Left lung (tissue), 10 donors: ENCODE data around the gene PKN1. TPM values are rescaled to one million over a fixed set of nuclear protein-coding genes. Genes with fewer than 3 reads are reported as not detected.

Experiments
- ATAC-seq: fragments of 200-7000 bp; cut with Tn5 transposase; one replicate; pipeline ENCODE4 v1.9.1; 2020; ENCODE audit warnings: moderate library complexity
- DNase-seq, 4 donors: peaks; one replicate each; pipeline ENCODE4 v3.0.0-alpha.2; 2013 to 2020
- H3K27ac ChIP-seq, 2 donors: fragments of 200-600 bp; sonication (generic) in 1 of 2; one replicate each; pipeline versions ENCODE4 v1.5.0 to v1.8.0; 2020 to 2021
- H3K27me3 ChIP-seq, 2 donors: fragments of 200-600 bp; sonication (generic) in 1 of 2; one replicate each; pipeline versions ENCODE4 v1.5.0 to v1.8.0; 2020 to 2021
- H3K36me3 ChIP-seq, 2 donors: fragments of 200-600 bp; sonication (generic) in 1 of 2; one replicate each; pipeline versions ENCODE4 v1.5.0 to v1.8.0; 2020 to 2021
- H3K4me1 ChIP-seq, 2 donors: fragments of 200-600 bp; one replicate each; pipeline ENCODE4 v1.8.0; 2021
- H3K4me3 ChIP-seq, 2 donors: fragments of 200-600 bp; sonication (generic) in 1 of 2; one replicate each; pipeline versions ENCODE4 v1.5.0 to v1.8.0; 2020 to 2021; ENCODE audit warnings: mild to moderate bottlenecking in 1 of 2
- H3K9me3 ChIP-seq, 2 donors: fragments of 200-600 bp; sonication (generic) in 1 of 2; one replicate each; pipeline versions ENCODE4 v1.5.0 to v1.8.0; 2020 to 2021
- CTCF ChIP-seq, 2 donors: fragments of 200-600 bp; sonication (generic) in 1 of 2; IDR thresholded peaks; one replicate each; pipeline versions ENCODE4 v1.5.0 to v1.8.0; 2021; ENCODE audit warnings: antibody characterized with exemption in 2 of 2
- intact Hi-C, 2 donors: fragments of 100-400 bp; cut with DNase I; formaldehyde crosslinking; loops; one replicate each; pipeline versions ENCODE4 v1.11.2 to v1.14.2; 2022
- polyA plus RNA-seq, 6 donors: library from polyadenylated mRNA; unstranded; fragments of 120-200 nt; gene quantifications; one replicate each; pipeline ENCODE4 v1.2.1, GENCODE V29; 2013; ENCODE audit not compliant: insufficient read length in 6 of 6
- total RNA-seq, 2 donors: library from RNA; stranded (reverse); fragmentation: NEBNext Ultra II Directional; extraction: Animal tissue kit (Norgen Biotek cat#: 25700); gene quantifications; one replicate each; pipeline ENCODE4 v1.2.1, GENCODE V29; 2021
- donor health status: DM: no; HTN: yes; CAD: no.
- donor health status: DM: no; HTN: no; CAD: no.

PKN1 gene
- total and polyA plus RNA-seq, 8 donors = 91.9 to 190 (median 101) TPM

GRCh38 chr19:14390548-14390947 lies 42.6 kb upstream of the PKN1 start:
- H3K4me1 ChIP-seq = peaks cover 0 to 40% of the 10 kb centered on the region in 2 donors
- H3K27me3 ChIP-seq = no peaks in the 10 kb centered on the region
- H3K9me3 ChIP-seq = no peaks in the 10 kb centered on the region
- peak overlapping the region in 1 of 2 donors; percentile 33 for H3K27ac ChIP-seq
- intact Hi-C loops = no loop called here
- H3K4me3 ChIP-seq = no peak overlapping the region
- DNase-seq (no peak), ATAC-seq (no peak)
- peaks cover 0 to 83% of the 10 kb centered on the region in 2 donors for H3K36me3 ChIP-seq
- no peak for TF ChIP-seq CTCF (IDR thresholded peaks at IDR 0.05)

GRCh38 chr19:14391156-14391821 lies 41.8 kb upstream of the PKN1 start:
- peaks cover 0 to 91% of the 10 kb centered on the region in 2 donors for H3K36me3 ChIP-seq
- intact Hi-C loops = no loop called here
- H3K4me1 ChIP-seq = peaks cover 0 to 33% of the 10 kb centered on the region in 2 donors
- no peak overlapping the region for H3K4me3 ChIP-seq
- ATAC-seq (no peak), DNase-seq (no peak)
- no peaks in the 10 kb centered on the region for H3K9me3 ChIP-seq
- H3K27me3 ChIP-seq = no peaks in the 10 kb centered on the region
- no peak overlapping the region for H3K27ac ChIP-seq
- no peak for TF ChIP-seq CTCF (IDR thresholded peaks at IDR 0.05)

DNA sequence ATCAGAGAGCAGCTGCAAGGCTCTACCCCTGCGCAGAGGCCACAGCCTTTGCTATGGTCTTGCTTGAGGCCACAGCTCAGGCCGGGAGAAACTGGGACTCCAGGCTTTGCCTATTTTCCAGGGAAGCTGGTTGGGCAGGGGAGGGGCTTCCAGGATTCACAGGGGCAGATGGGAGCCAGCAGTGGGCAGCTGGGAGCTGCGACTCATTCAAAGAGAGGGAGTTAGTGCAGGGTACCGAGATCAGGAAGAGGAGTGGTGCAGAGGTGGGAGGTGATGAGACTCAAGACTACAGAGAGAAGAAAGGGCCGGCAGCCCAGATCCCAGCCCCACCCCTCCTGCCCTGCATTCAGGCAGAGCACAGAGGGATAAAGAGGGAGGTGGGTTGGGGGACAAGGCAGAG lies 39.8 kb upstream of the PKN1 start:
- no peak overlapping the region for H3K4me3 ChIP-seq

GRCh38 chr19:14394167-14394566 lies 38.9 kb upstream of the PKN1 start:
- Histone ChIP-seq H3K27ac (no peak overlapping the region), H3K36me3 (peaks cover 0 to 95% of the 10 kb centered on the region in 2 donors), H3K4me1 (peaks cover 0 to 10% of the 10 kb centered on the region in 2 donors), H3K9me3 (no peaks in the 10 kb centered on the region), H3K27me3 (no peaks in the 10 kb centered on the region), H3K4me3 (no peak overlapping the region)
- DNase-seq = no peak
- no peak for TF ChIP-seq CTCF (IDR thresholded peaks at IDR 0.05)
- ATAC-seq = peak; percentile 7
- intact Hi-C loops = no loop called here

More for the DNA sequence above, 39.8 kb upstream of the PKN1 start:
- intact Hi-C loops = no loop called here
- H3K27ac ChIP-seq = no peak overlapping the region
- H3K9me3 ChIP-seq = no peaks in the 10 kb centered on the region
- H3K27me3 ChIP-seq = no peaks in the 10 kb centered on the region
- no peak for ATAC-seq
- no peak for TF ChIP-seq CTCF (IDR thresholded peaks at IDR 0.05)
- no peak for DNase-seq
- peaks cover 0 to 91% of the 10 kb centered on the region in 2 donors for H3K36me3 ChIP-seq
- H3K4me1 ChIP-seq = peaks cover 0 to 14% of the 10 kb centered on the region in 2 donors

GRCh38 chr19:14395262-14395661 lies 37.8 kb upstream of the PKN1 start:
- H3K36me3 ChIP-seq = peaks cover 0 to 96% of the 10 kb centered on the region in 2 donors
- peak; percentile 13 for ATAC-seq
- H3K27ac ChIP-seq = no peak overlapping the region
- intact Hi-C loops = no loop called here
- H3K4me1 ChIP-seq = peaks cover 0 to 3% of the 10 kb centered on the region in 2 donors
- no peak overlapping the region for H3K4me3 ChIP-seq
- H3K9me3 ChIP-seq = no peaks in the 10 kb centered on the region
- no peaks in the 10 kb centered on the region for H3K27me3 ChIP-seq
- no peak for TF ChIP-seq CTCF (IDR thresholded peaks at IDR 0.05)
- peak in 1 of 4 donors; percentile 22 for DNase-seq
